ENCODE data around the gene GIT1. TPM values are rescaled to one million over a fixed set of nuclear protein-coding genes. Genes with fewer than 3 reads are reported as not detected.

The GIT1 gene
- total and polyA plus RNA-seq, 9 of the 15 experiments (the other 6 are each of a cell fraction or from before 2014, with no cell fraction given): 0.35 to 35.3 (median 17.1) TPM

GRCh38 chr17:29544066-29544465 lies 45.4 kb downstream of the GIT1 start:
- H3K27ac ChIP-seq (ENCODE audit: extremely low read depth, low read depth, low read length): no peak overlapping the region
- in situ Hi-C loops (cut with MboI) (no loop called here), intact Hi-C loops (cut with micrococcal nuclease) (no loop called here)
- no peaks in the 10 kb centered on the region for H3K4me1 ChIP-seq (replicated peaks in 1 of 2; ENCODE audit: control insufficient read depth in 2 of 2, insufficient read depth in 2 of 2, low read length in 2 of 2)
- no peaks in the 10 kb centered on the region for H3K27me3 ChIP-seq (ENCODE audit: control insufficient read depth in 2 of 2, insufficient read depth in 2 of 2, low read length in 2 of 2)
- no peak overlapping the region for H3K9ac ChIP-seq (ENCODE audit: insufficient read depth in 1 of 2, low read depth in 2 of 2, low read length in 2 of 2)
- peaks cover 33% of the 10 kb centered on the region for H3K36me3 ChIP-seq (ENCODE audit: control insufficient read depth, insufficient read depth, low read length)
- WGBS (ENCODE audit: insufficient coverage, low coverage, missing lambda C conversion rate): 88% methylated on average over 4 of the region's 4 CpGs
- POLR2A ChIA-PET: no interaction called here
- no peak overlapping the region for H3K4me2 ChIP-seq (ENCODE audit: insufficient read depth, low read length)
- H2AFZ ChIP-seq (ENCODE audit: low read depth, low read length): no peak overlapping the region
- no peak for TF ChIP-seq GATA2 (CRISPR knock-in tag; IDR thresholded peaks at IDR 0.05)
- no peak for TF ChIP-seq SMARCE1 (IDR thresholded peaks at IDR 0.05)
- no peak for TF ChIP-seq TGIF2 (CRISPR knock-in tag; IDR thresholded peaks at IDR 0.05)
- TF ChIP-seq ETS1 (conservative IDR thresholded peaks at IDR 0.05; ENCODE audit: control insufficient read depth, low read depth, low read length): no peak
- TF ChIP-seq FOXJ2 (tag; IDR thresholded peaks at IDR 0.05): no peak
- TF ChIP-seq NBN (IDR thresholded peaks at IDR 0.05; ENCODE audit: low read depth): no peak
- no peak for TF ChIP-seq E2F6 (IDR thresholded peaks at IDR 0.05; ENCODE audit: borderline replicate concordance in 1 of 2, extremely low read depth in 1 of 2, insufficient read depth in 1 of 2, insufficient read length in 1 of 2, low read depth in 1 of 2, low read length in 1 of 2, poor library complexity in 1 of 2, severe bottlenecking in 1 of 2)
- no peak for TF ChIP-seq TAL1 (IDR thresholded peaks at IDR 0.05)
- TF ChIP-seq ARID1B (IDR thresholded peaks at IDR 0.05): no peak
- TF ChIP-seq ZNF23 (CRISPR knock-in tag; IDR thresholded peaks at IDR 0.05): no peak
- no peak for TF ChIP-seq MAZ (CRISPR knock-in tag; conservative IDR thresholded peaks at IDR 0.05 in 1 of 2, IDR thresholded peaks at IDR 0.05 in 1 of 2)
- TF ChIP-seq ZNF3 (CRISPR knock-in tag; IDR thresholded peaks at IDR 0.05): no peak
- no peak for TF ChIP-seq HCFC1 (IDR thresholded peaks at IDR 0.05; ENCODE audit: low read depth, low read length)
- no peak for TF ChIP-seq TBL1XR1 (IDR thresholded peaks at IDR 0.05; ENCODE audit: low read length in 2 of 2)
- no peak for TF ChIP-seq PTRF (tag; IDR thresholded peaks at IDR 0.05)
- no peak for TF ChIP-seq ADNP (tag; IDR thresholded peaks at IDR 0.05)
- no peak for TF ChIP-seq CREBBP (IDR thresholded peaks at IDR 0.05; ENCODE audit: low read depth, low read length)
- TF ChIP-seq HMG20A (CRISPR knock-in tag; conservative IDR thresholded peaks at IDR 0.05): no peak
- no peak for TF ChIP-seq MYNN (IDR thresholded peaks at IDR 0.05)
- TF ChIP-seq MYNN (CRISPR knock-in tag; IDR thresholded peaks at IDR 0.05): no peak
- no peak for TF ChIP-seq ZC3H4 (CRISPR knock-in tag; IDR thresholded peaks at IDR 0.05; ENCODE audit: borderline replicate concordance)
- H4K20me1 ChIP-seq (replicated peaks; ENCODE audit: control insufficient read depth, insufficient read depth, low read length): no peaks in the 10 kb centered on the region
- DNase-seq (ENCODE audit: extremely low read depth in 1 of 4, low spot score in 3 of 4) (no peak), ATAC-seq (no peak), FAIRE-seq (no peak)
- H3K9me3 ChIP-seq (replicated peaks; ENCODE audit: control insufficient read depth, insufficient read depth, low read depth, low read length): no peaks in the 10 kb centered on the region
- BruUV-seq (replicated peaks): no TSS peak
- CTCF ChIA-PET (ENCODE audit: low intra/inter-chr PET ratio): no interaction called here
- H3K79me2 ChIP-seq (ENCODE audit: control insufficient read depth, insufficient read depth, low read length): no peaks in the 10 kb centered on the region
- H3K9me1 ChIP-seq (ENCODE audit: control insufficient read depth, insufficient read depth, low read length): no peaks in the 10 kb centered on the region
- no peak overlapping the region for H3K4me3 ChIP-seq

Measured in K562 (cell line).